HG03439 (cell line): ENCODE results near the gene LBX1.

Experiments used
- ATAC-seq: cut with Tn5 transposase; IDR thresholded peaks from one replicate; pipeline ENCODE4 v1.9.1; 2021; ENCODE audit warnings: mild to moderate bottlenecking, moderate library complexity; ENCODE audit not compliant: unreplicated experiment

The LBX1 gene

GRCh38 chr10:101229266-101230182 is at the start of gene LBX1:
Gene LBX1 (minus strand): TSS chr10:101229463. CDS start chr10:101228815, 648 bp downstream.
- ATAC-seq = no peak

- ATAC-seq = no peak
Measured at GRCh38 chr10:101273741-101274140, 44.5 kb upstream of the LBX1 start.

GRCh38 chr10:101273330-101273729 is 44.1 kb upstream of the LBX1 start:
- ATAC-seq = no peak

GRCh38 chr10:101272229-101272868 is 43.1 kb upstream of the LBX1 start:
- no peak for ATAC-seq

- no peak for ATAC-seq
Measured at GRCh38 chr10:101270763-101271162, 41.5 kb upstream of the LBX1 start.

DNA sequence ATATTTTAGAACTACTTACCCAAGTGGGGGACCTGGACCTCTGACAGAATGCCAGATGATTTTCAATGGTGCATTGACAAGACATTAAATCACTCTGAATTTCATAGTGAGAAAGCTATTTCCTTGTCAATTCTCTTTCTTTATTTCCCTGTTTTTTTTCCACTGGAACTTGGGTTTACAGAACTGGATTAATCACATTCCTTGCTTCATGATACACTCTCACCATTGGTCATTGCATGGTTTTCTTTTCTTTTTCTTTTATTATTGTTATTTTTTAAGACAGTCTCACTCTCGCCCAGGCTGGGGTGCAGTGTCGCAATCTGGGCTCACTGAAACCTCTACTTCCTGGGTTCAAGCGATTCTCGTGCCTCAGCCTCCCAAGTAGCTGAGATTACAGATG is 38.5 kb upstream of the LBX1 start:
- no peak for ATAC-seq

DNA sequence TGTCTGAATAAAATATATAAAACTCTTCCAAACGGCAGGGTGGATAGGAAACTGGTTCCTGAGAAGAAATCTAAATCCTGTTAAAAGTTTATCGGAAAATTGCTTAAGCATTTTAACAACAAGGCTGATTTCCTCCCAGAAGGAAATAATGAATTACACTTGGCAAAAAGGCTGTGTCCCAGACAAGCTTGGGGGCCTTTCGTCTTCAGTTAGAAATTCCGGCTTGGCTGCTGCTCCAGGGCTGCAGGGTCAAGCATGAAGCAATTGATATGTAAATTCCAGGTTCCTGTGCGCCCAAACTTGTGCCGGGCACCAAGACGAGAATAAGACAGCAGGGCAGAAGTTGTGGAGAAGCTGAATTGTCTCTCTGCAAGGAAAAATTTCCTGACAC is 38.0 kb upstream of the LBX1 start:
- no peak for ATAC-seq

DNA sequence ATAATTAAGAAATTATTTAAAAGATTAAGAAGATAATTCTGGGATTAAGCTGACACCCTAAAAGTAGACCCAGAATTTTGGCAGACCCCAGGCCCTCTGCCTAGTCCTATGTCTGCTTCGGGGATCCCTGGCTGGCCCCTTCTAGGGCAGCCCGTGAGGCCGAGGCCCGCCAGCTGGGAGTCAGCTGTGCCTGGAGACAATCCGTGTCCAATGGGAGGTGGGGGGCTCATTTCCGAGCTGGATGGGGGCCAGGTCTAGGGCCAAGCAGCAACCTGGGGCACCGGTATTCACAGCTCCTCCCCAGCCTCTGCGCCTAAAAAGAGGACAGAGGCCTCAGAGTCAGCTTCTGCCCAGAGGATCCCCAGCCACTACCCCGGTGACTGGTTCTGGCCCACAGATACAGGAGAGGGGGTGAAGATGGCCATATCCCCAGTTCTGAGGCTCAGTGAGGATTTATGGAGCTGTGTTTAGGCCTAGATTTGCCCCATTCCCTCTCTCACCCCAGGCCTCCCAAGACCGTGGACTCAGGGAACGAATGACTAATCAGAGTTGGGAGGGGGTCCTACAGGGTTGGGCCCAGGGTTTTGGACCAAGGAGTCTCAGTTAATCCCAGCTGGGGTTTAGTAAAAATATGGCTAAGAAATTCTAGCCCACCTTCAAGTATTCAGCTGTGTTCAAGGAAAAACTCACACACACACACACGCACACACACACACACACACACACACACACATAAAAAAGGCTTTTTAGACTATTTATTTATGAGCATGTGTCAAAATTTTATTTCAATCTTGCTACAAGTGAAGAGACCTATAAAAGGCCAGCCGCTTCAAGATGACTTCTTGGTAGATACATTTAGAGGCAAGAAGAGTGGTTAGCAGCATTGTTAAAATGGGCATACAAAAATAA is 37.4 kb upstream of the LBX1 start:
- no peak for ATAC-seq

GRCh38 chr10:101263150-101263752 is 34.0 kb upstream of the LBX1 start:
- no peak for ATAC-seq

DNA sequence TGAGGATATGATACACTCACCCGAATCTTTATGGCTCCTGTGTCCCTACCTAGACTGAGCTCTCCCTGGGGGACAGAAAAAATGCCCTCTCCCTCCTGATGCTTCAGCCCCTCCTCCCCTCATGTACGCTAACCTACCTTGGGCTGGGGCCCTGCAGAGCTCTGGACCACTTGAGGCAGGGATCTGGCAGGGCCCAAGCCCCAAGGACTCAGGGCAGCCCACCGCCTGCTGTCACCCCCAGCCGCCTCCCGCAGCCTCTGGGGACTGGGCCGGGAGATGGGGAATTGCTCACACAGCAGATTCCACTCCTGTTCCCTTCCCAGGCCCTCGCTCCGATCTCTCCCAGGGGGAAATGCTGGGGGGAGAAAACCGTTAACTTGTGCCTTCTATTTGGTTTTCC is 32.9 kb upstream of the LBX1 start:
- no peak for ATAC-seq

DNA sequence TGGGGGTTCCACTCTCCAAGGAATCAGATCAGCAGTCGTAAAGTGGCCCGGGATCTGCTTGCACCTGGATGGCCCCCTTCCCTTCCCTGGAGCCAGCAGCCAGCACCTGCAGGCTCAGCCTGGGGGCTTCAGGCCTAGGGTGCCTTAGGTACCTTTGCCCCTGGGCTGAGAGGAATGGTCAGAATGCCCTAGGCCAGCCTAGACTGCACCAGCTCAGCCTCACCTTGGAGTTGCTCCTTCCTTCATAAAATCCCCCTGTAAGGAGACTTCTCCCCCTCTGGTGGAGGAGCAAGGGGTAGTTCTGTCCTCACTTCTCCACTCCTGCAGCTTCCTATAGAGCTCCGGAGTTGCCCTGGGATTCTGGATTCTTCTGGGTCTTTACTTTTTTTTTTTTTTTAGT is 32.4 kb upstream of the LBX1 start:
- ATAC-seq = no peak

GRCh38 chr10:101260764-101261481 is 31.7 kb upstream of the LBX1 start:
- ATAC-seq = no peak

DNA sequence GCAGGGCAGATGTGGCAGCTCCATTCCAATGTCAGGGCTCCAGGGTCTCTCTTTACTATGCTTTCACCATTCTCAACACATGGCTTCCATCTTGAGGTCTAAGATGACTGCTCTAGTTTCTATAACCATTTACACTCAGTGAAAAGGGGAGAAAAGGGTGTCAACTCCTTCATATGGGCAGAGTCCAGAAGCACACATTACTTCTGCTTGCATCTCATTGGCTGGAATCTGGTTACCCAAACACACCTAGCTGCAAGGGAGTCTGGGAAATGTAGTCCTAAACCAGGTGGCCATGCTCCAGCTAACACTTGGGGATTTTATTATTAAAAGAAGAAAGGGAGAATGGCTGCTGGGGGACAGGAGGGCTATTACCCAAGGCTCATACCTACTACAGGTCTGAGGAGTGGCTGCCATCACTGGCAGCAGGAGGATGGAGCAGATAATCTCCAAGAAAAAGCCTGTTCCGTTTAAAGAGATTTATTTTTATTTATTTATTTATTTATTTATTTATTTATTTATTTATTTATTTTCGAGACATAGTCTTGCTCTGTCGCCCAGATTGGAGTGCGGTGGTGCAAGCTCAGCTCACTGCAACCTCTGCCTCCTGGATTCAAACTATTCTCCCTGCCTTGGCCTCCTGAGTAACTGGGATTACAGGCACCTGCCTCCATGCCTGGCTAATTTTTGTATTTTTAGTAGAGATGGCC is 29.1 kb upstream of the LBX1 start:
- no peak for ATAC-seq

DNA sequence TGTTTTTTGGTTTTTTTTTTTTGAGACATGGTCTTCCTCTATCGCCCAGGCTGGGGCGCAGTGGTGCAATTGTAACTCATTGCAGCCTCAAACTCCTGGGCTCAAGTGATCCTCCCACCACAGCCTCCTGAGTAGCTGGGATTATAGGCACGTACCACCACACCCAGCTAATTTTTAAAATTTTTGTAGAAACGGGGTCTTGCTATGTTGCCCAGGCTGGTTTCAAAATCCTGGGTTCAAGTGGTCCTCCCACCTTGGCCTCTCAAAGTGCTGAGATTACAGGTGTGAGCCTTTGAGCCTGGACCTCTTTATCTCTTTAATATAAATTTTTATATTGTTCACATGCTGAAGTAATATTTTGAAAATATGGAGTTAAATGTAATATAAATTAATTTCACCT is 28.2 kb upstream of the LBX1 start:
- ATAC-seq = no peak

DNA sequence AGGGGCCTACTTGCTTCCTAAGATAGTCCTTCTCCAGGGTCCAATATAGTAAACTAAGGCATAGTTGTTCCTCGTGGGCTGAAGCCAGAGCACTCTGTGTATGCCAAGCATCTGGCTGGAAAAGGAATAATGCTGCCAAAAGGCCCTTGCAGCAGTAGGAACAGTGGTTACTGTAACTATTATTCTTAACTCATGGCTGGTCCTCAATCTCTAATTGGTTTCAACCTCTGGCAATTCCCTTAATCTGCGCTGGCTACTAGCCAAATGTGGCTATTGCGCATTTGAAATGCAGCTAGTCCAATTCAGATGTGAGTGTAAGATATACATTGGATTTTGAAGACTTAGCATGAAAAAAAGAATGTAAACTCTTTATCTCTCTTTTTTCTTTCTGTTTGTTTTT is 27.8 kb upstream of the LBX1 start:
- no peak for ATAC-seq

DNA sequence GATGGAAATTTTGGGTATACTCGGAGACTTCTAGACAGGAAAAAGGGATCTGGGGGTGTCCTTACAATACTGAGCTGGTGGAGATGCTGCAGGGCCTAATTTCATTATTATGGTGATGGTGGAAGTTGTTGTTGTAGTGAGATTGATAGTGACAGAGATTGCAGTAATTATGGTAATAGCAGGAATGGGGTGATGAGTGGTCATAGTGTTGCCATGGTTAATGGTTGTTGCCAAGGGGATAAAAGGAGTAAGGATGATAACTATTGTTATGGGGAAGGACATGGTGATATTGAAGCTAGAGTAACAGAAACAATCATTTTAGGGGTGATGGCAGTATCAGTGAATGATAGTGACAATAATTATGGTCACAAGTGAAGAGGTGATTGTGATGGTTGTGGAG is 27.1 kb upstream of the LBX1 start:
- ATAC-seq = no peak

DNA sequence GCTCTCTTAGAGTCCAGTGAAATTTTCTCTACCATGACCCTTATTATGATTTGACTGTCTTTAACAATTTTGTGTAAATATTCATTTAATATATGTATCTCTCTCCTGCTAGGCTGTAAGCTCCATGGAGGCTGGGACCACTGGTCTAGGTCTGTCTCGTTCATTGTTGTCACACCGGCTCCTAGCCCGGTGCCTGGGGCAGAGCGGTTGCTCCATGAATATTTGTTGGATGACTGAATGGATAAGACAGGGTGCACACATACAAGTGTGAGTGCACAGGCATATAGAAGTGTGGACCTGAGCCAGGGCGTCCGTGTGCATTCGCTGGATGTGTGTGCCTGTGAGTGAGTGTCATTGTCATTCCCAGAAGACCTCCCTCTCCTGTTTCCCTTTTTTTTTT is 20.9 kb upstream of the LBX1 start:
- no peak for ATAC-seq

- ATAC-seq = no peak
Measured at GRCh38 chr10:101249171-101249581, 19.9 kb upstream of the LBX1 start.

DNA sequence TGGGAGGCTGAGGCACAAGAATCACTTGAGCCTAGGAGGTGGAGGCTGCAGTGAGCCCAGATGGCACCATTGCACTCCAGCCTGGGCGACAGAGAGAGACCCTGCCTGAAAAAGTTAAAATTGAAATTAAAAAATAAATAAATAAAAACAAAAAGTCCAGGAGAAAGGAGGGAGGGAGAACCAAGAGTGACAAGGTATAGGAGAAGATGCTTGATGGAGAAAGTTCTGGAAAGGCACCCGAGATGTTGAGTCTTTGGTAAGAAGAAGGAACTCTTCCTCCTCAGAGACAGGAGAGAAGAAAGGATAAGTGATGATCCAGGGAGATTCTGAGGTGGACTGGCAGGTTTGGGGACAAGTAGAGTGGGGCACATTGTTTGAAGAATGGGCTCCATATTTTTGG is 17.4 kb upstream of the LBX1 start:
- ATAC-seq = no peak
